Measurements from ENCODE around the gene TUT4. TPM values are rescaled to one million over a fixed set of nuclear protein-coding genes. Genes with fewer than 3 reads are reported as not detected.

TUT4 gene
- total and polyA plus RNA-seq, 2 donors from 2014 or later = 19.7 to 47.8 TPM

- no peaks in the 10 kb centered on the region for H3K4me1 ChIP-seq (ENCODE audit: control insufficient read depth in 2 of 3, insufficient read depth in 2 of 3, low read depth in 1 of 3, low read length in 3 of 3)
- TF ChIP-seq CTCF (IDR thresholded peaks at IDR 0.05; ENCODE audit: borderline replicate concordance, extremely low read depth, insufficient read depth) = no peak
- no peak overlapping the region for H3K9ac ChIP-seq (ENCODE audit: low read length in 3 of 3)
- H3K4me3 ChIP-seq (ENCODE audit: low read length in 3 of 3) = no peak overlapping the region
- H3K27ac ChIP-seq (ENCODE audit: low read depth in 2 of 2, low read length in 2 of 2) = no peak overlapping the region
- DNase-seq = no peak
- no peaks in the 10 kb centered on the region for H3K36me3 ChIP-seq (ENCODE audit: control insufficient read depth in 2 of 3, insufficient read depth in 3 of 3, low read length in 3 of 3)
- FAIRE-seq = no peak
- no peaks in the 10 kb centered on the region for H3K9me3 ChIP-seq (ENCODE audit: control insufficient read depth in 2 of 3, insufficient read depth in 1 of 3, low read length in 3 of 3)
- H3K27me3 ChIP-seq (ENCODE audit: control insufficient read depth, insufficient read depth, low read length) = no peaks in the 10 kb centered on the region
- intact Hi-C loops (cut with DNase I) = no loop called here
Observed at GRCh38 chr1:52559875-52560274, 7.0 kb upstream of the TUT4 start.

- no peaks in the 10 kb centered on the region for H3K9me3 ChIP-seq (ENCODE audit: control insufficient read depth in 2 of 3, insufficient read depth in 1 of 3, low read length in 3 of 3)
- no peak overlapping the region for H3K9ac ChIP-seq (ENCODE audit: low read length in 3 of 3)
- DNase-seq (no peak), FAIRE-seq (no peak)
- no peaks in the 10 kb centered on the region for H3K27me3 ChIP-seq (ENCODE audit: control insufficient read depth, insufficient read depth, low read length)
- H3K4me1 ChIP-seq (ENCODE audit: control insufficient read depth in 2 of 3, insufficient read depth in 2 of 3, low read depth in 1 of 3, low read length in 3 of 3) = peaks cover 0 to 3% (median 0%) of the 10 kb centered on the region in 3 donors
- intact Hi-C loops (cut with DNase I) = no loop called here
- H3K36me3 ChIP-seq (ENCODE audit: control insufficient read depth in 2 of 3, insufficient read depth in 3 of 3, low read length in 3 of 3) = no peaks in the 10 kb centered on the region
- H3K27ac ChIP-seq (ENCODE audit: low read depth in 2 of 2, low read length in 2 of 2) = no peak overlapping the region
- TF ChIP-seq CTCF (IDR thresholded peaks at IDR 0.05; ENCODE audit: borderline replicate concordance, extremely low read depth, insufficient read depth) = no peak
- no peak overlapping the region for H3K4me3 ChIP-seq (ENCODE audit: low read length in 3 of 3)
Observed at GRCh38 chr1:52558941-52559340, 6.0 kb upstream of the TUT4 start.

- TF ChIP-seq CTCF (IDR thresholded peaks at IDR 0.05; ENCODE audit: borderline replicate concordance, extremely low read depth, insufficient read depth) = no peak
- FAIRE-seq = no peak
Observed at GRCh38 chr1:52556641-52557360, 3.9 kb upstream of the TUT4 start.

More at GRCh38 chr1:52556641-52557360, 3.9 kb upstream of the TUT4 start:
- H3K4me1 ChIP-seq (ENCODE audit: control insufficient read depth in 2 of 3, insufficient read depth in 2 of 3, low read depth in 1 of 3, low read length in 3 of 3) = peaks cover 0 to 3% (median 1%) of the 10 kb centered on the region in 3 donors
- no peaks in the 10 kb centered on the region for H3K9me3 ChIP-seq (ENCODE audit: control insufficient read depth in 2 of 3, insufficient read depth in 1 of 3, low read length in 3 of 3)
- no peaks in the 10 kb centered on the region for H3K27me3 ChIP-seq (ENCODE audit: control insufficient read depth, insufficient read depth, low read length)
- no peak for DNase-seq
- no peaks in the 10 kb centered on the region for H3K36me3 ChIP-seq (ENCODE audit: control insufficient read depth in 2 of 3, insufficient read depth in 3 of 3, low read length in 3 of 3)
- H3K9ac ChIP-seq (ENCODE audit: low read length in 3 of 3) = no peak overlapping the region
- intact Hi-C loops (cut with DNase I) = no loop called here
- no peak overlapping the region for H3K4me3 ChIP-seq (ENCODE audit: low read length in 3 of 3)
- H3K27ac ChIP-seq (ENCODE audit: low read depth in 2 of 2, low read length in 2 of 2) = no peak overlapping the region

Measured in kidney (tissue), 14 donors.